Keratinocyte (primary cell): ENCODE results near the gene ENO1. TPM values are rescaled to one million over a fixed set of nuclear protein-coding genes. Genes with fewer than 3 reads are reported as not detected.
"Not testable (repeated sequence)": the region's sequence is repeated elsewhere in the genome, so short reads cannot be mapped to it uniquely, and the experiment has no call there.

ENCODE experiments used
- DNase-seq: peaks from one replicate; pipeline ENCODE4 v3.0.0-alpha.2; 2011; ENCODE audit warnings: low read depth, missing footprints, low spot score
- FAIRE-seq: peaks from 2 replicates; lab custom pipeline; 2011; peaks lifted over from hg19 to GRCh38; lab: Jason Lieb, UNC
- H2AFZ ChIP-seq: 2 replicates; pipeline ENCODE4 v1.6.0; 2012; ENCODE audit warnings: low read length, control low read depth, inconsistent platforms; ENCODE audit not compliant: control insufficient read depth
- H3K27ac ChIP-seq: 2 replicates; pipeline ENCODE4 v1.5.1; 2011; ENCODE audit warnings: low read length; ENCODE audit not compliant: control insufficient read depth, insufficient read depth
- H3K27me3 ChIP-seq: 3 replicates; pipeline ENCODE4 v1.6.0; 2011; ENCODE audit warnings: low read length; ENCODE audit not compliant: control insufficient read depth, insufficient read depth; ENCODE audit errors: extremely low read depth
- H3K36me3 ChIP-seq, 2 experiments: 2 replicates in 1 of 2; 3 replicates in 1 of 2; pipeline ENCODE4 v1.5.1; 2011; ENCODE audit warnings: low read length in 2 of 2, mild to moderate bottlenecking in 1 of 2; ENCODE audit not compliant: control insufficient read depth in 2 of 2, insufficient read depth in 2 of 2; ENCODE audit errors: extremely low read depth in 1 of 2
- H3K4me1 ChIP-seq: 3 replicates; pipeline ENCODE4 v1.5.1; 2011; ENCODE audit warnings: low read length; ENCODE audit not compliant: control insufficient read depth, insufficient read depth; ENCODE audit errors: extremely low read depth
- H3K4me2 ChIP-seq: 3 replicates; pipeline ENCODE4 v1.6.0; 2011; ENCODE audit warnings: low read depth, low read length; ENCODE audit not compliant: control insufficient read depth, insufficient read depth; ENCODE audit errors: extremely low read depth
- H3K4me3 ChIP-seq, 3 experiments: fragments of 200-600 bp in 1 of 3; sonication (generic) in 1 of 3; 2 replicates in 2 of 3; 3 replicates in 1 of 3; pipeline ENCODE4 v1.5.1; 2011 to 2016; ENCODE audit warnings: low read length in 3 of 3, mild to moderate bottlenecking in 3 of 3, control low read depth in 2 of 3, inconsistent platforms in 1 of 3, low read depth in 1 of 3, mixed read lengths in 1 of 3, mixed run types in 1 of 3, moderate library complexity in 1 of 3; ENCODE audit not compliant: control insufficient read depth in 2 of 3, insufficient read depth in 2 of 3; ENCODE audit errors: extremely low read depth in 1 of 3
- H3K79me2 ChIP-seq: 2 replicates; pipeline ENCODE4 v1.6.0; 2012; ENCODE audit warnings: low read length; ENCODE audit not compliant: control insufficient read depth, insufficient read depth
- H3K9ac ChIP-seq: 3 replicates; pipeline ENCODE4 v1.6.0; 2011; ENCODE audit warnings: low read length; ENCODE audit not compliant: control insufficient read depth, insufficient read depth; ENCODE audit errors: extremely low read depth
- H3K9me1 ChIP-seq: 3 replicates; pipeline ENCODE4 v1.6.0; 2011; ENCODE audit warnings: low read length; ENCODE audit not compliant: control insufficient read depth, insufficient read depth; ENCODE audit errors: extremely low read depth
- H3K9me3 ChIP-seq: 2 replicates; pipeline ENCODE4 v1.5.1; 2012; ENCODE audit warnings: low read depth, low read length; ENCODE audit not compliant: control insufficient read depth
- H4K20me1 ChIP-seq: 3 replicates; pipeline ENCODE4 v1.6.0; 2011; ENCODE audit warnings: low read length; ENCODE audit not compliant: control insufficient read depth, insufficient read depth; ENCODE audit errors: extremely low read depth
- CTCF ChIP-seq, 3 experiments: IDR thresholded peaks in 1 of 3; conservative IDR thresholded peaks in 1 of 3; optimal IDR thresholded peaks in 1 of 3; 2 replicates in 2 of 3; 3 replicates in 1 of 3; pipeline versions ENCODE3 to v1.5.1; 2011; ENCODE audit warnings: low read length in 3 of 3, mild to moderate bottlenecking in 3 of 3, moderate library complexity in 2 of 3, control low read depth in 1 of 3, inconsistent platforms in 1 of 3; ENCODE audit not compliant: insufficient read depth in 2 of 3; ENCODE audit errors: extremely low read depth in 1 of 3
- EZH2 ChIP-seq: IDR thresholded peaks from one replicate; pipeline ENCODE4 v1.6.1; 2012; ENCODE audit warnings: inconsistent platforms, mild to moderate bottlenecking, low read length, moderate library complexity
- dilution Hi-C: fragments of 300-500 bp; cut with MboI; formaldehyde crosslinking; loops from one replicate; pipeline ENCODE4 v1.7.0; 2020; ENCODE audit warnings: low sequenced_read_pairs; ENCODE audit not compliant: extremely low pct_ligation_motif_present
- polyA plus RNA-seq, 5 experiments: library from polyadenylated mRNA; depleted of rRNA in 3 of 5; stranded (reverse) in 3 of 5; stranded (forward) in 1 of 5; unstranded in 1 of 5; fragments of >200 nt; gene quantifications; 1 replicate in 1 of 5; 2 replicates in 3 of 5; 3 replicates in 1 of 5; pipeline versions ENCODE4 v1.2.1 to v1.2.3, GENCODE V29; 2011 to 2012; ENCODE audit warnings: missing spikeins in 2 of 5, low read depth in 1 of 5, low replicate concordance in 1 of 5

The ENO1 gene
- polyA plus RNA-seq, 1 donor (not counting 4 experiments of a cell fraction or from before 2014, with no cell fraction given), result 1,908 TPM

DNA sequence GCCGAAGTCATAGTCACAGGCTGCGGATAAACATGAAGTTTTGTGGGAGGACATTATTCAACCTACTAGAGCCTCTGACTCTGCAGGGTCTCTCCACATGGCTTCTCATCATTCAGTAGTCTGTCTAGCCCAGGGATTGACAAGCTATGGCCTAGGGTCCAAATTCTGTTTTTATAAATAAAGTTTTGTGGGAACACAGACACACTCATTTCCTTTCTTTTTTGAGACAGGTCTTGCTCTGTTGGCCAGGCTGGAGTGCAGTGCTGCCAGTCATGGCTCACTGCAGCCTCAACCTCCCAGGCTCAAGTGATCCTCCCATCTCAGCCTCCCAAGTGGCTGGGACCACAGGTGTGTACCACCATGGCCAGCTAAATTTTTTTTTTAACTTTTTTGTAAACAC, 8.1 kb upstream of the ENO1 start:
- DNase-seq, result no peak
- H3K4me1 ChIP-seq, result peaks cover 12% of the 10 kb centered on the region
- no peaks in the 10 kb centered on the region for H4K20me1 ChIP-seq
- no peaks in the 10 kb centered on the region for H3K27me3 ChIP-seq
- H3K36me3 ChIP-seq, result no peaks in the 10 kb centered on the region
- FAIRE-seq, result no peak
- no peak overlapping the region for H3K27ac ChIP-seq
- TF ChIP-seq EZH2 (no peak), CTCF (optimal IDR thresholded peaks at IDR 0.05 in 1 of 3, IDR thresholded peaks at IDR 0.05 in 1 of 3, conservative IDR thresholded peaks at IDR 0.05 in 1 of 3; ENCODE audit: extremely low read depth in 1 of 3, insufficient read depth in 2 of 3, low read length in 3 of 3) (no peak)
- dilution Hi-C loops, result no loop called here
- H3K9ac ChIP-seq, result no peak overlapping the region
- H3K4me2 ChIP-seq, result no peak overlapping the region
- H3K4me3 ChIP-seq, result no peak overlapping the region
- H3K9me3 ChIP-seq, result no peaks in the 10 kb centered on the region
- no peaks in the 10 kb centered on the region for H3K79me2 ChIP-seq
- H2AFZ ChIP-seq, result no peak overlapping the region
- no peaks in the 10 kb centered on the region for H3K9me1 ChIP-seq

DNA sequence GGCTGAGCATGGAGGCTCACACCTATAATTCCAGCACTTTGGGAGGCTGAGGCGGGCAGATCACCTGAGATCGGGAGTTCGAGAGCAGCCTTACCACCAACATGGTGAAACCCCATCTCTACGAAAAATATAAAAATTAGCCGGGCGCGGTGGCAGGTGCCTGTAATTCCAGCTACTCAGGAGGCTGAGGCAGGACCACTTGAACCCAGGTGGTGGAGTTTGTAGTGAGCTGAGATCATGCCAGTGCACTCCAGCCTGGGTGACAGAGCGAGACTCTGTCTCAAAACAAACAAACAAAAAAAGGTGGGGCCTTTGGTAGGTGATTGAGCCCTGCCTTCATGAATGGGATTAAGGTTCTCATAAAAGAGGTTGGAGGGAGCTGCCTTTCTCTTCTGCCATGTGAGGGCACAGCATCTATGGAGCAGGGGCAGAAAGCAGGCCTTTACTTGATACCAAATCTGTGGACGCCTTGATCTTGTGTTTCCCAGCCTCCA, 7.6 kb upstream of the ENO1 start:
- H2AFZ ChIP-seq, H3K9ac ChIP-seq, FAIRE-seq, H3K36me3 ChIP-seq, H3K9me3 ChIP-seq, H4K20me1 ChIP-seq, H3K9me1 ChIP-seq, DNase-seq, H3K79me2 ChIP-seq, H3K4me3 ChIP-seq, H3K27ac ChIP-seq, H3K4me2 ChIP-seq, H3K27me3 ChIP-seq, dilution Hi-C loops: not testable (repeated sequence)
- peaks cover 12% of the 10 kb centered on the region for H3K4me1 ChIP-seq

DNA sequence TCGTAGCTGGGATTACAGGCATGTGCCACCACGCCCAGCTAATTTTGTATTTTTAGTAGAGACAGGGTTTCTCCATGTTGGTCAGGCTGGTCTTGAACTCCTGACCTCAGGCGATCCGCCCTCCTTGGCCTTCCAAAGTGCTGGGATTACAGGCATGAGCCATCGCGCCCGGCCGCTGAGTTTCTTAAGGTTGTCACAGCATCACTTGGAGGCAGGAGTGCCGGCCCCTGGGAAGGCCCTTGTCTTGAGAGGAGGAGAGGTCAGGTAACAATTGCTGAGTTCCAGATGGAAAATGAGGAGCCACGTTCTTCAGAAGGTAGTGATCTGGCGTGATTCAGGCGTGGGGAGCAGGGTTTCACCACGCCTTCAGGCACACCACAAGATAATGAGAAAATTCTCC, 5.6 kb upstream of the ENO1 start:
- dilution Hi-C loops, H3K9me3 ChIP-seq, H3K9ac ChIP-seq, H3K27ac ChIP-seq, H3K4me2 ChIP-seq, H3K79me2 ChIP-seq, H2AFZ ChIP-seq, H3K36me3 ChIP-seq, H3K27me3 ChIP-seq, H3K4me3 ChIP-seq, DNase-seq, FAIRE-seq, H3K9me1 ChIP-seq, H4K20me1 ChIP-seq: not testable (repeated sequence)
- H3K4me1 ChIP-seq, result peaks cover 17% of the 10 kb centered on the region
